Measurements from ENCODE around the gene DACH2.

DACH2 gene

DNA sequence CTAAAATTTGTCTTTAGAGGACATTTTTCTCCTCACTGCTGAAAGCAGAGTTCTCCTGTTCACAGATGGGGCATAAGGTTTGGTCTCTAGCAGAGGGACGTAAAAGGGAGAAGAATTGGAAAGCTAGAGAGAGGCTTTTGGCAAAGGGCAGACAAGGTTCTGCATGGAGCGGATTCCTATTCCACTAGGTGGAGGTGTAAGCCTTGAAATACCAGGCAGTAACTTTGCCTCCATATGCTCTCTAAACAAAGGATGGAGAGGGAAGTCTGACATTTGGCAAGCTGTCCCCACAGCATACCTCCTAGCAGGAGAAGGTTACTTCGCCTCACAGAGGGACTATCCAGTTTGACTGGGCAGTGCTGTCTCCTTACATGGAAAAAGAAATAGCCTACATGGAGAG is 174.7 kb downstream of the DACH2 start:
- no peak for DNase-seq (ENCODE audit: low read depth)

DNA sequence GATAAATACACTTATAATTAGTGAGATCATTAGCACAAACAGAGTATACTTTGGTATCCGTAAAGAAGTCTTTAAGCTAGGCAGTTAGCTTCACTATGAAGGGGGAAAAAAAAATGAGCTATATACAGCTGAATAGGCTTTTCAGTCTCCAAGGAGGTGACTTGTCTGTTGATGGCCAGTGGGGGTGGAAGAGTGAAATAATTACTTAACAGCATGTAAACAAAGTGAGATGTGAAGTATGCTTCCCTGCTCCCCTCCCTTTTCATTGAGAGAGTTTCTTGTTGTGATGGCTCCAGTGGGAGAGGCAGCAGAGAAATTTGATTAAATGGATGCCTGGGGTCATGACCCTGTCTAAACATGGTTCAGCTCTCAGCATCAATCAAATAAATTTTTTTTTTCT is 180.9 kb downstream of the DACH2 start:
- DNase-seq (ENCODE audit: low read depth) = no peak

DNA sequence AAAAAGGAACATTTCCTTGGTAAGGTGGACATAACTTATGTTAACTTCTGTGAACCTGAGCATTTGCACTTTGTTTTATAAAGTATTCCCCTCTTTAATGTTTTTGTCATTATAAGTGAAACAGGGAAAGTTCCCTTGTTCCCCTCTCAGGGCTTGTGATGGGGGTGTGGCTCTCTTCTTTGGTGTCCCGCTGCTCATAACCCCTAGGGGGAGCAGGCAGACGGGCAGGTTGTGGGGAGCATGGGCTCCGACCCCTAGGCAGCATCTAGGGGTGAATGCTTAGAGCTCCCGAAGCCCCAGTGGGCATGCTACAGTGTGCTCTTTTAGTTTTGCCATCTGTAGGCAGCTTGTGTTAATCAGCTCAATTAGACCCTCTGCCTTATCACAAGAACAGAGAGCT is 200.4 kb downstream of the DACH2 start:
- DNase-seq (ENCODE audit: low read depth) = no peak

DNA sequence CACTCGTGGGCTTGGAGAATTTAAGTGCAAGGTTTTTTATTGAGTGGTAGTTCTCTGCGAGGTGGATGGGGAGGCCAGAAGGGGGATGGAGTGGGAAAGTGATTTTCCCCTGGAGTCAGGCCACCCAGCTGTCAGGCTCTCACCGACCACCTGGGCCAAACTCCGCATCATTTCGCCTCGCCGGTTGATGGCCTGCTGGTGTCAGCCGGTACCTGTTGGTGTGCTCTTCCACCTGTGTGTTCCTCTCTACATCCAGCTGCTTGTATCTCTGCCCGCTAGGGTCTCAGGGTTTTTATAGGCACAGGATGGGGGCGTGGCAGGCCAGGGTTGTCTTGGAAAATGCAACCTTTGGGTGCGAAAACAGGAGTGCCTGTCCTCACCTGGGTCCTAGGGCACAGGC is 200.9 kb downstream of the DACH2 start:
- no peak for DNase-seq (ENCODE audit: low read depth)

DNA sequence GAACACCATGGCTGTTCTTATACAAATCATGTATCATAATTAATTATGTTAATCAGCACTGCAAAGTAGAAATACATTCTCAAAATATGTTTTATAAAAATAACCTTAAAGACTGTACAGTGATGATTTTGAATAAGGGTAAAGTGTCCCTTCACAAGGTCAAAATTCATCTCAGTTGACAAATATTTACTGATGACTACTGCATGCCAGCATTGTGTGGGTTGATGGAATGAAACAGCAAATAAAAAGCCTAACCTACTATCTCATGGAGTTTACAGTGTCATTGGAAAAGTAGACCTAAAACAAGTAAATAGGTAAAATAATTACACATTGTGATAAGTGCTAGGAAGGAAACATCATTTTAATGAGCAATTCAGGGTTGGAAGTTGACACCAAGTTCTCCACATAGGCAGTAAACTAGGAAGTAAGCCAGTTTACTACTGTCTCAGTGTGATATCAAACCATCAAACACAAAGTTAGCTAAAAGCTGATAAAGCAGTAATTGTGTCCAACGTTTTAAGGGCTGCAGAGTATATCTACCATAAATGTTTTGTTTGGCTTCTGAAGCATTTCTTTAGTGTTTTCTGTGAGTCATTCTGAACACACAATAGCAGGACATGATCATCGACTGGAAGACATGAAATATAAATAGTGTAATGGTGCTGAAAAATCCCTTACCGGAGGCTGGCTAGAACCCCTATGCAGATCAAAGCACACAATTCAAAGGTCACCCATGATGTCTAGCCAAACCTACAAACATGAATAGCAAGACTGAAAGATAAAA is 221.8 kb downstream of the DACH2 start:
- DNase-seq (ENCODE audit: low read depth) = no peak

DNA sequence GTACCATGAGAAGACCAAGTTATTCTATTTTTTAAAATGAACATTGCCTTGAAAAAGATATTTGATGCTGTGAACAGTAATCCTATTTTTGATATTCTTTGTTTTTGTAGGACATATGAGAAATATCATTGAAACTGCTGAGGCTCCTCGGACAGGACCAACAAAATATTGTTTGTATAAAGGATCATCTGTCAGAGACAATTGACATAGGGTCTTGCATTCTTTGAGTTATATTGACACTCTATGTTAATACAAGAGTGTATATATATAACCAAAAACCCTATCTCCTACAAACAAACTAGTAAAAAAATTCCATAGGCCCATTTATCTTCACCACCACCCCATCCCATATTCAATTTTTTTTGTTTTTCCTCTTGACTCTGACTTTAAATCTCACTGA is 222.7 kb downstream of the DACH2 start:
- DNase-seq (ENCODE audit: low read depth) = no peak

DNA sequence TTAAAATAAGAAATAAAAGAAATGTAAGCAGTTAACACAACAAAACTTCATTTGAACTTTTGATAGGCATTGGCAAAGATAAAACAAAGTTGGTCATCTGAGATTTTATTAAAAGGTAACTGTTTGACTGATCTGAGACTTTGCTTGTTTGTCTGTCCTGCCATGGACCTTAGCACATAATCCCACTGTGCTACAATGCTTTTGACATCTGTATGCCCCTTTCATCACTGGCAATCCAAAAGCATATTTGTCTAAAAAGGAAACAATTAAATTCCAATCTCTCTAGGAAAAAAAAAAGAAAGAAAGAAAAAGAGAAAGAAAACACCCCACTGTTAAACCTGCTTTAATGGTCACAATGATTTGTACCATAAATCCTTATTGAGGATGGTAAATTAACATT is 231.0 kb downstream of the DACH2 start:
- no peak for DNase-seq (ENCODE audit: low read depth)

DNA sequence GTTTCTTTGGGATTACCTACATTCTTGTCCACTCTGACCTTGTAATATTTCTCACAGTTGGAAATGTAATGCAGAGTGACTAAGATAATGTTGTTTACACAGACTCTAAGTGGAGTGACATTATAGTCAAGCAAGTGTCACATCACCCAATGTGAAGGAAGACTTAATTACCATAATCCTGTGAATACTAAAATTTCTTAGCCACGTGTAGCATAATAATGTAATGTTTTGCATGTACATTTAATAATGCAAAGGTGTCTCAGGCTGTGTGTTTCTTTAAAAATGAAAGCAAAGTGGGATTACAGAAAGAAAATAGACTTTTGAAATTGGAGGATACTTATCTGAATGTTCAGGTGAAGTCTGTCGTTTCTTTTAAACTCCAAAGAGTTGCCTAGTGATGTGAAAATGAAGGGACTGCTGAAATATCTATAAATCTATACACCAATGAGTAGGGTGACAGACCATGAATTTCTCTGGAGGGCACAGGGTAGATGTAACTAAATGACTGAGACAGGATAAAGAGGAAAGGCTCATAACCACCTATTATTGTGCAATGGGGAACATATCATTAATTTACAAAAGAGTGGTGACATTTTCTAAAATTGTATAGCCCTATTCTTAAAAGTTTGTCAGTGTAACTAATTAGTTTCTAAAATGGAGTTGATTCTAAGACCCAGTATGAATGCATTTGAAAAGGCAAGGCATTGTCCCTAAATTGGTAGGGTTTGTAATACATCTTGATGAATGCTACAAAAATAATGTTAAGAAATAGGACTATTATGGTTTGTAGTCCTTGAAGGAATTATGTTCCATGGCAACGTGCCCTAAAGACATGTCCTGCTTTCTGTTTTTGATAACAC is 235.7 kb downstream of the DACH2 start:
- no peak for DNase-seq (ENCODE audit: low read depth)

DNA sequence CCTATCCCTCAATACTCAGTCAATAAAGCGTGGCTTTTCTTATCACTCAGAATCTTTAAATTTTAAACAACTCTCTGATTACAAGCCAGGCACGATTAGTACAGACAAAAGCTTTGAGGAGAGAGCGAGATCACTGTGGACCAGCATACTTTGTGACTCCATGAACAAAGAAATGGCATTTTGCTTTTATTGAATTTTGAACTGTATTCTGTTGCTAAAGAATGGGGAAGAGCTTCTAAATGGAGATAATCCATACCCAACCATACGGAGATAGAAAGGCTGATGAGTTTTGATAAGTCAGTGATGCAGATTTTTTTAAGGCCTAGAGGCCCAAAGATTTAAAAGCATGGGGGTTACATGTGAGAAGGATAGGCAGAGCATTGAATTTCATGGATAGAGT is 259.1 kb downstream of the DACH2 start:
- DNase-seq (ENCODE audit: low read depth) = no peak

DNA sequence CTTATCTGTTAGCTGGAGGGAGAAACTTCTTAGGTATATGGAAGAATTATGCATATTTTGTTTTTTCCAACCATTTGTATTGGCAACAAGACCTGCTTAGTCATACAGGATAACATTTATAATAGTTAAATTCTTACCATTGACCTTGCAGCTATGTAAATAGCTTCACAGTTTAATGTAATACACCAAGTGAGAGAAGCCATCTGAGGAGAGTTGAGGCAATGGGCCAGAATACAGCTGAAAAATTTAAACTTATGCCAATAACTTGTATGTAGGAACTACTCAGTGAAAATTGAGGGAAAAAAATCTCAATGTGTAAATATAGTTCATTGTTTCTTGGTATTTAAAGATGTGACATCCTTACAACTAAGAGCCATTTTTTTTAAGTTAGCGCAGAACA is 273.5 kb downstream of the DACH2 start:
- DNase-seq (ENCODE audit: low read depth) = no peak

DNA sequence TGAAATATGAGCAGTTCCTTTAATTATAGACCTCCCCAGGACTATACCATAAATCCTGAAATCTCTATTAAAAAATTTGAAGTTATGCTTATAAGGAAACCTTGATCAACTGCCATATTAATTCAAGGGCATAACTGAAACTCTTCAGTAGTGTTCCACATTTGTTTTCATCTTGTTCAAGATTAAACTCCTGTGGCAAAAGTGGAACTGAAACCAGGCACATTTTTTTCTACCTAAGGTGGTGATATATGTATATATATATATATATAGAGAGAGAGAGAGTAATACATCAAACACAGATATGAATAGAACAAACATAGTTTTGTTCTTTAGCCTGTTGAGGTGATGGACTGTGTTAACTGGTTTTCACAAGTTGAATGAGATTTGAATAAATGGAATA is 287.9 kb downstream of the DACH2 start:
- DNase-seq (ENCODE audit: low read depth) = no peak

DNA sequence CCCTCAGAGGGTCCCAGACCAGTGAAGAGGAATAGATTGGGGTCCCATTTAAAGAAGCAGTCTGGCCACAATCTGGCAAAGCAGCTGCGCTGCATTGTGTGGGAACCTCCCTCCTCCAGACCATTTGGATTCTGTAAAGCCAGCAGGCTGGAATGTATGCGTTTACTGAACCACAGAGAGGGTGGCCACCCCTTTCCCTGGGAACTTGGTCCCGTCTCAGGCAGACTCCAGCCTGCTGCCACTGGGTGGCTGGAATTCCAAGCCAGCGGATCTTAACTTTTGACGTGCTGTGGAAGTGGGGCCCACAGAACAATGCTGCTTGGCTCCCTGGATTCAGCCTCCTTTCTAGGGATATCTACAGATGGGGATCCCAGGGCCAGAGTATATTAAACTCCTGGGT is 307.2 kb downstream of the DACH2 start:
- no peak for DNase-seq (ENCODE audit: low read depth)

DNA sequence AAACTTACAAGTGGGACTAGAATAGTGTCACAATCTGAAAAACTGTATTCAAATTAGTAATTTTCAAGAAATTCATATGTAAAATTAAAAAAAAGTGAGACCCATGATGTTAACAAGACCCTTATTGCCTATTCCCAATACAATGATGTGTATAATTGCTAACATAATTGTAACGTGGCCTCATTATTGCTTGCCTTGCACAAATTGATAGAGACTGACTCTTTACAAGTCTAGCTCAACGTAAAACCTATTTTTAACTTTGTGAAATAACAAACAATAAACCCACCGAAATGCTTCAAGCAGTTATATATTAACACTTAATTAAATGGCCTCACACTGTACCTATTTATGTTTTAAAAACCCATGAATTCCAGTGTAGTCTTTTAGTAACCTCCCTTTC is 312.5 kb downstream of the DACH2 start:
- DNase-seq (ENCODE audit: low read depth) = no peak

DNA sequence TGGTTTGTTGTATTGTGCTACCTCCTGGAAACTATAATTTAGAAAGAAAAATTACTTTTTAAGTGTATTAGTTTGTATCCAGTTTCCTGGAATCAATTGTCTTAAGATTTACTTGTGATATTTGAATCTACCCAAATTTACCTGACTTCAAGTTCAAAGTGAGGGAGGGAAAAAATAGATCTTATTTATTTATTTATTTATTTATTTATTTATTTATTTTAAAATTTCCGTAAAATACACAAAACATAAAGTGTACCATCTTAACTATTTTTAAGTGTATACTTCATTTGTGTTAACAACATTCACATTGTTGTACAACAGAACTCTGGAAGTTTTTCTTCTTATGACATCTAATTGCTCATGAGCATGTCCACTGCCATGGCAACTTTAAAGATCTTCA is 356.0 kb downstream of the DACH2 start:
- DNase-seq (ENCODE audit: low read depth) = no peak

DNA sequence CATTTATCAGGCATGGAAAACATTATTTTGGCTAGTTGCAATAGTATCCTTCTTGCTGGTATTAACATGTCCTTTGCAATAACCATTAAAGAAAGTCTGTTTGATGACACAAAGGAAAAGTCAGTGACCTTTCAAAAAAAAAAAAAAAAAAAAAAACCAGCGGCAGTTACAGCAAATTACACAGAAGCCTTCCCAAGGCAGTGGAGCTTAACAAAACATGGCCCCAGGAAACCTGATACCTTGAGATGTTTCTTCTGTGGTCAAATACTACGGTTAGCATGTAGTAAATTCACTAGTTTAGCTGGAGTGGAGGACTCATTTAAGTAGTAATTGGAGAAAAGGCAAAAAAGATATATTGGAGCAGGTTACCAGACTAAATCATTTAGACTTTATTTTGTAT is 359.1 kb downstream of the DACH2 start:
- no peak for DNase-seq (ENCODE audit: low read depth)

DNA sequence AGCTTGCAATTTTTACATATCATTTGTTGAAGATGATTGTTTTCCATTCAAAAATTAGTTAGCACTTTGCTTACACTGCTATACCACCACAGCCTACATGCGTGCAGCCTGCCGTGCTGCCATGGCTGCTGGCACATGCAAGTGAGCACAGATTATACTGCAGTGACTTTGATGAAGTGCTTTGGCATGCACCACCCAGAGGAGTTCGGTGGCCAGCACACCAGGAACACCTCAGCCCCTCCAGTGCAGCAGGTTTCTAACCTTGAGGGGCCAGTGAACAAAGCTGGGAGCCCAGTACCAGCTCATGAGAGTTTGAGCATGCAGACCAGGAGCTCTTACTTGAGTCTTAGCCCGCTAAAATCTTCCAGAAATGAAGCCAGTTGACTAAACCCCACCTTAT is 431.5 kb downstream of the DACH2 start:
- no peak for DNase-seq (ENCODE audit: low read depth)

DNA sequence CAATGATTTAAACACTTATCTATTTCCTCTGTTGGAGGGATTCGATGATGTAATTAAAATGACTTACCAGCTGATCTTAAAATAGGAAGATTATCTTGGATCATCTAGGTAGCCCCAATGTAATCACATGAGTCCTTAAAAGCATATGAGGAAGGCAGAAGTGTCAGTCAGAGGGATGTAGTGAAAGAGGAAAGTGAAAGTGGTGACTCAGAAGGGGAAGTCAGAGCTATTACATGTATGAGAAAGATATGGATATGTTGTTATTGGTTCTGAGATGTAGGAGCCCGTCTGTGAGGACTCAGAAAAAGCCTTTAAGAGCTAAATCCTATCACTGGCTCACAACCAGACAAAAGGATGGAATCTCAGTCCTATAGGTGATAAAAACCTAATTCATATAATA is 456.4 kb downstream of the DACH2 start:
- DNase-seq (ENCODE audit: low read depth) = no peak

DNA sequence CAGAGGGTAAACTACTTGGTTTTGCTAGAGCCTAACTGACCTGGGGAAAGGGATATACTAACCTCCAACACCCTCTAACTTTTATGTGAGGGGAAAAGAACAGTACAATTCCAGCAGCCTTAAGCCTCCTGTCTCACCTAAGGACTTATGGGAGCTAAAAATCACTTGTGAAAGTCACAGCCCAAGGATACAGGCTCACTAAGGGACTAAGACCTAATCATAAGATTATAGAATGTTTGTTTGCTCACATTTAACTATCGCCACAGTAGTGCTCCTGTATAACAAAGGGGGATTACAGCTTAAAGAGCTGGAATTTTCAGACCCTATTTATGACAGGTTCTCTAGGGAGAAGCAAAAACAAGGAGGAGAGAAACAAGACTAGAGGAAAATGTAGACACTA is 548.7 kb downstream of the DACH2 start:
- no peak for DNase-seq (ENCODE audit: low read depth)

DNA sequence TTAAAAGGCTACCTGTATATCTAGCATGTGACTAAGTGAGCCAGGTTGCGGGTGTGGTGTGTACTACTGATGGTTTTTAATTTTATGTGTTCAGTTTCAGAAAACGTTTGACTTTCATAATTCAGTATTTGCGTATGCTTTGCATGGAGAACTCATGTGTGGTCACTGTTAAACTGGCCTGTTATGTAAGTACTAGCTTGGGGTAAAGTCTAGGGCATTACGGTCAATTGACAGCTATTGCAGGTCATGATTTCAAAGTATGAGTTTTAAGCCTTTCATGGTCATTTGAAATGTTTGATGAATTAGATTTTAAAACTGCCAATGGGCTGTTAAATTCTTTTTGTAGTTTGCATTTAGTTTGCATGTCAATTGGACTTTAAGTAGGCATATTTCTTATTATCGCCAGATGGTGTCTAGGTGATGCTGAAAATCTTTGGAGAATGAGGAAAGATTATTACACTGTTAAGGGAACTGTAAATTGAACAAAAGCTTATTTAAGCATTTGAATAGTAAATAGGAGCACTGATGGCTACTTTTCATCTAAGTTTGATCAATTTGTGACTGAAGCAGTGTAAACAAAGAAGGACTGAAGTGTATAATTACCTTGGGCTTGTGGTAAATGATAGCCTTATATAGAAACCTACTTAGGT is 563.4 kb downstream of the DACH2 start:
- no peak for DNase-seq (ENCODE audit: low read depth)

DNA sequence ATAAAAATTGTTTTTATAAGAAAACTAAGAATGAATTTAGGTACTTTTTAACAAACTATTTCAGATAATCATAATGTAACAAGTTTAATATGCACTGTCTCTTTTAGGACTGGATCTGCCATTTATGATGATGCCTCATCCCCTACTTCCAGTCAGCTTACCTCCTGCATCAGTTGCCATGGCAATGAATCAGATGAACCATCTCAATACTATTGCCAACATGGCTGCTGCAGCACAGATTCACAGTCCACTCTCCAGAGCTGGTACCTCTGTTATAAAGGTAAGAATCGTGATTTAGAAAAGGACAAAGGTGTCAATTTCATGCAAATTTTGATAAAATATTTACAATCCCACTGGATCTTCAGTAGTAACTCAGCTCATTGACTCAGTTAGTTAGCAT is 566.2 kb downstream of the DACH2 start:
- DNase-seq (ENCODE audit: low read depth) = no peak

DNA sequence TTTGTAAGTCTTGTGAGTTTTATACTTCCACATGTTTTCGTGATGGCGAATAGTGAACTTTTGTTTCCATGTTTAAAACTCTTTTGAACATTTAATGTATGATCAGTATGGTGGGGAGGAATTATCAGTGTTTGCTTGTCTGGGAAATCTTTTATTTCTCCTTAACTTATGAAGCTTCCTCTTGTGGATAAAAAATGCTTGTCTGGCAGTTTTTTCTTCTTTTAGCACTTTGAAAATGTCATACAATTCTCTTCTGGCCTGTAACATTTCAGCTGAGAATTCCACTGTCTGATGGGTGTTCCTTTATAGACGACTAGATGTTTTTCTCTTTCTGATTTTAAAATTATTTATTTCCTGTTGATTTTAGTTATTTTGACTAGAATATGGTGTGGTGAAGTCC is 576.0 kb downstream of the DACH2 start:
- no peak for DNase-seq (ENCODE audit: low read depth)

DNA sequence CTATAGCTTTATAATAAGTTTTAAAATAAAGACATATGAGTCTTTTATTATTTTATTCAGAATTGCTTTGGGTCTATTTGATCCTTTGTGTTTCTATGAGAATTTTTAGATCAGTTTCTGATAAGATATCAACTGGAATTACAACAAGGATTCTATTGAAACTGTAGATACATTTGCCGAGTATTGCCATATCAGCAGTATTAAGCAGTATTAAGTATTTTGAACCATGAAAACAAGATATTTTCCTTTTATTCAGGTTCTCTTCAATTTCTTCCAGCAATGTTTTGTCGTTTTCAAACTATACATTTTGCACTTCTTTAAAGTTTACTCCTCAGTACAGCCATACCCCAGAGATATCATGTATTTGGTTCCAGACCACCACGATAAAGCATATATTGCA is 598.8 kb downstream of the DACH2 start:
- DNase-seq (ENCODE audit: low read depth) = no peak

DNA sequence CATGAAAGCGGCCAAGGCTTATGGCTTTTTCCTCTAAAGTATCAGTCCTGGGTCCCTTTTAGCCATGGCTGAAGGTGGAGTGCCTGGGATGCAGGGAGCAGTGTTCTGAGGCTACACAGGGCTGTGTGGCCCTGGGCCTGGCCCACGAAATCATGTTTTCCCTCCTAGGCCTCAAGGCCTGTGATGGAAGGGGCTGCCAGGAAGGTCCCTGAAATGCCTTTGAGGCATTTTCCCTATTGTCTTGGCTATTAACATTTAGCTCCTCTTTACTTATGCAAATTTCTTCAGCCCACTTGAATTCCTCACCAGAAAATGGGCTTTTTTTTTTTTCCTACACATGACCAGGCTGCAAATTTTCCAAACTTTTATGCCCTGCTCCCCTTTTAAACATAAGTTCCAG is 657.0 kb downstream of the DACH2 start:
- DNase-seq (ENCODE audit: low read depth) = no peak

Measured in stimulated activated CD8-positive, alpha-beta memory T cell treated with anti-CD3 and anti-CD28 coated beads, Interleukin-12 subunit alpha, Interleukin-12 subunit beta, amount 100 ng/mL, for 1 hour (primary cell).